HepG2 (cell line): ENCODE measurements around the gene CD79A. TPM values are rescaled to one million over a fixed set of nuclear protein-coding genes. Genes with fewer than 3 reads are reported as not detected.
A peak's percentile ranks its signal among the peaks of the same experiment; 100 is the strongest.

ENCODE experiments used
- ATF4 ChIP-seq, 2 experiments: fragments of 450-650 bp in 1 of 2; sonication (generic) in 1 of 2; formaldehyde crosslinking; IDR thresholded peaks; 2 replicates each; pipeline versions ENCODE4 v1.5.0 to v1.8.0; 2020 to 2022; ENCODE audit warnings: mild to moderate bottlenecking in 1 of 2, missing genetic modification reagents in 1 of 2
- ATF7-NPFF ChIP-seq: sonication (generic); formaldehyde crosslinking; IDR thresholded peaks from 2 replicates; pipeline ENCODE4 v1.8.1; 2023; ENCODE audit warnings: mild to moderate bottlenecking, low read depth, missing genetic modification reagents, moderate library complexity
- DRAP1 ChIP-seq: IDR thresholded peaks from 2 replicates; pipeline ENCODE4 v1.6.1; 2016; ENCODE audit warnings: missing genetic modification reagents, missing compliant biosample characterization
- E2F1 ChIP-seq: sonication (generic); formaldehyde crosslinking; IDR thresholded peaks from 2 replicates; pipeline ENCODE4 v1.5.0; 2020; ENCODE audit warnings: missing genetic modification reagents
- GATAD1 ChIP-seq: IDR thresholded peaks from 2 replicates; pipeline ENCODE4 v1.6.1; 2016; ENCODE audit warnings: missing genetic modification reagents, missing compliant biosample characterization
- HBP1 ChIP-seq: IDR thresholded peaks from 2 replicates; pipeline ENCODE4 v1.6.1; 2016; ENCODE audit warnings: low read depth, control low read depth
- KLF6 ChIP-seq: IDR thresholded peaks from 2 replicates; pipeline ENCODE4 v1.8.0; 2016; ENCODE audit warnings: missing biosample characterization, missing genetic modification reagents
- MAFK ChIP-seq, 2 experiments: IDR thresholded peaks in 1 of 2; conservative IDR thresholded peaks in 1 of 2; 2 replicates each; pipeline ENCODE4 v1.6.1; 2011; ENCODE audit warnings: improper control_type of control experiment in 2 of 2, low read length in 2 of 2
- MIXL1 ChIP-seq: IDR thresholded peaks from 2 replicates; pipeline ENCODE4 v1.6.1; 2016
- POGZ ChIP-seq: sonication (generic); formaldehyde crosslinking; IDR thresholded peaks from 2 replicates; pipeline ENCODE4 v1.4.0; 2020; ENCODE audit warnings: mild to moderate bottlenecking, missing genetic modification reagents
- POLR2AphosphoS5 ChIP-seq: IDR thresholded peaks from 2 replicates; pipeline ENCODE4 v1.6.1; 2012; ENCODE audit warnings: low read depth, low read length
- ZGPAT ChIP-seq: IDR thresholded peaks from 2 replicates; pipeline ENCODE4 v1.6.1; 2016; ENCODE audit warnings: mild to moderate bottlenecking
- ZNF441 ChIP-seq: sonication (generic); formaldehyde crosslinking; IDR thresholded peaks from 2 replicates; pipeline ENCODE4 v1.7.0; 2021; ENCODE audit warnings: missing genetic modification reagents, borderline replicate concordance
- ZNF687 ChIP-seq: sonication (generic); formaldehyde crosslinking; IDR thresholded peaks from 2 replicates; pipeline ENCODE4 v1.5.1; 2020; ENCODE audit warnings: mild to moderate bottlenecking, missing genetic modification reagents, moderate library complexity
- ZNF749 ChIP-seq: sonication (generic); formaldehyde crosslinking; IDR thresholded peaks from 2 replicates; pipeline ENCODE4 v1.8.0; 2022; ENCODE audit warnings: mild to moderate bottlenecking, missing genetic modification reagents, moderate library complexity, borderline replicate concordance
- ZNF891 ChIP-seq: sonication (generic); formaldehyde crosslinking; IDR thresholded peaks from 2 replicates; pipeline ENCODE4 v1.5.0; 2020; ENCODE audit warnings: mild to moderate bottlenecking, missing genetic modification reagents
- ZSCAN31 ChIP-seq: sonication (generic); formaldehyde crosslinking; IDR thresholded peaks from 2 replicates; pipeline ENCODE4 v1.5.0; 2020; ENCODE audit warnings: low read depth, mild to moderate bottlenecking, missing genetic modification reagents
- polyA plus RNA-seq, 8 experiments: library from polyadenylated mRNA; depleted of rRNA in 3 of 8; stranded (reverse) in 7 of 8; unstranded in 1 of 8; fragments of >200 nt; fragmentation: Illumina TruSeq in 4 of 8; extraction: Trizol in 4 of 8; gene quantifications; 2 replicates each; pipeline versions ENCODE4 v1.2.1 to v1.2.3, GENCODE V29; 2011 to 2016; ENCODE audit warnings: low read depth in 4 of 8, missing spikeins in 1 of 8, mixed read lengths in 1 of 8; ENCODE audit not compliant: insufficient read depth in 1 of 8
- total RNA-seq, 5 experiments: library from RNA; depleted of rRNA; stranded (reverse); fragments of >200 nt; fragmentation: Illumina TruSeq; extraction: Trizol; gene quantifications; 2 replicates each; pipeline ENCODE4 v1.2.3, GENCODE V29; 2016; ENCODE audit warnings: low read depth in 1 of 5

Gene CD79A
- total and polyA plus RNA-seq, 2 of the 13 experiments (the other 11 are each of a cell fraction or from before 2014, with no cell fraction given) = 0.24 to 0.33 TPM

GRCh38 chr19:41872775-41873647, 4.1 kb upstream of the CD79A start (continued):
- TF ChIP-seq ZNF687 (CRISPR knock-in tag) (peak; percentile 56), ZNF749 (CRISPR knock-in tag) (no peak), ZGPAT (CRISPR knock-in tag) (0 out of 2 replicates have a peak, but pooled peaks have one; percentile 27), MIXL1 (CRISPR knock-in tag) (peak; percentile 10; the same call in 1 of the 2 replicates), ZNF441 (CRISPR knock-in tag) (0 out of 2 replicates have a peak, but pooled peaks have one; percentile 25), ZNF891 (CRISPR knock-in tag) (peak; percentile 41; the same call in 1 of the 2 replicates), E2F1 (CRISPR knock-in tag) (no peak), MAFK (conservative IDR thresholded peaks at IDR 0.05 in 1 of 2, IDR thresholded peaks at IDR 0.05 in 1 of 2; ENCODE audit: low read length in 2 of 2) (no peak), POGZ (CRISPR knock-in tag) (no peak), HBP1 (CRISPR knock-in tag) (peak; percentile 59; the same call in 1 of the 2 replicates), ATF7-NPFF (CRISPR knock-in tag) (0 out of 2 replicates have a peak, but pooled peaks have one; percentile 17), GATAD1 (CRISPR knock-in tag) (no peak), DRAP1 (CRISPR knock-in tag) (no peak), KLF6 (CRISPR knock-in tag) (no peak), ZSCAN31 (no peak), POLR2AphosphoS5 (peak; percentile 59), ATF4 (CRISPR knock-in tag; IDR thresholded peaks at IDR 0.05) (0 out of 4 replicates have a peak, but pooled peaks of 1 of the 2 experiments have one; percentile 36)
